Kasumi-1 (cell line): Measurements from ENCODE around the gene B3GAT1.

Experiments used
- DNase-seq, 2 experiments: peaks; one replicate each; lab custom pipeline; 2025; lab: John Stamatoyannopoulos, UW

Gene B3GAT1

DNA sequence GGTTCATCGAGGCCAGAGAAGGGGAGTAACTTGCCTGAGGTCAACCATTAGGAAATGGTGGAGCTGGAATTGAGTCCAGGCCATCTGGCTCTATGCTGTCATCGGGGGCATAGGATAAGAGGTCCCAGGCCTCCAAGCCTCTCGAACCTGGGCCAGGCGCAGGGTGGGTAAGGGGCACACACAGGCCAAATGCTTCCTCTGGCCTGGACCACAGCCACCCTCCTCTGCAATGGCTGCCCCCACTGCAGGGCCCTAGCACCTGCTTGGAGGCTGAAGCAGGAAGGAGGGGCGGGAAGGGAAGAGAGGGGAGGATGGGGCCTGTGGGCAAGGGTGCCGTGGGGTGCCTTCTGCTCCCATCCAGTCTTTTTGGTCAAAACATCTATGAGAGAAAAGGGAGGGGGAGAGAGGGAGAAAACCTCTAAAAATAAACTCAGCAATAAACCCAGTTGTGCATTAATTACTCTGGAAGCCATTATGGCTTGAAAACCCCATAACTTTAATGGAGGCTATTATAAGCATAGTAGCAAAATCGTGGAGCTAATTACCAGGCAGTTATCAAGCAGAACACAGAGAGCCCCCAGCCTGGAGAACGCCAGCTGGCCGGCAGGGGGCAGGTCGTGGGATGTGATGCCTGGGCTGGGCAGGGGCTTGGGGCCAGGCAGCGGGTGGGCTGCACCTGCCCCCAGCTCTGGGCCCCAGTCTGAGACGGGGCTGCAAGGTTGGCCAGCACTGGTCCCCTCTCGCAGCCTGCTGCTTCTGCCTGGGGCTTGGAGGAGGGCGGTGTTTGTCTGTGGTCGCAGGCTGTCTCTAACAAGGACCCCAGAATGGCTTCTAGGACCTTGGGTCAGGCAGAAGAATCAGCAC lies 21.1 kb downstream of the B3GAT1 start:
- no peak for DNase-seq

DNA sequence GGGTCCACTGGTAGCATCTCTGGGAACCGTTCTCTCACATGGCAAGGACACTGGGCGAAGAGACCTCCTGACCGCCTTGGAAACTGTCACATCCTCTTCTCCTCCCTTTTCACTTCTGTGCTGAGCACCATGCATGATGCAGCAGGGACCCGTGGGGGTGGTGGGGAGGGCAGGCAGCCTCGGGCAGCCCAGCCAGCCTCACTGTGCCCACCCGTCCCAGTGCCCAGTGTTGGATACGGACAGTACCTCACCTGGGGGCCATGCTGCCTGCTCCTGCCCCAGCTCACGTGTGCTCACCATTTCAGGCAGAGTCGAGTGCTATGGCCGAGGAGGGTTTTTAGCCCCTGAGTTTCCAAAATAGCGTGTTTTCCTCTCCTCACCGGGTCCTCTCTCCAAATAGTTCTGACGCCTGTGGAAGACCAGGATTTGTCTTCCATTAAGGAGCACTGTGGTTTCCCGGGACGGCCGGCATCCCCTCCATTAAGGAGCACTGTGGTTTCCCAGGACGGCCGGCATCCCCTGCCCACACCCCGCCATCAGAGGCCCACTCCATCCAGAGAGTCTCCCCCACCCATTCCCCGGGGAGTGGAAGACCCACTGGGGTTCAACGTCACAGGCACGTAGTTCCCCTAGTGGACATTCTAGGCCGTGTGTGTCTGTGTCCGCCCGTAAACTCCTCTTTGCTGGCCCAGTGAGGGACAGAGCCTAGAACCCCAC lies 22.4 kb downstream of the B3GAT1 start:
- no peak for DNase-seq

DNA sequence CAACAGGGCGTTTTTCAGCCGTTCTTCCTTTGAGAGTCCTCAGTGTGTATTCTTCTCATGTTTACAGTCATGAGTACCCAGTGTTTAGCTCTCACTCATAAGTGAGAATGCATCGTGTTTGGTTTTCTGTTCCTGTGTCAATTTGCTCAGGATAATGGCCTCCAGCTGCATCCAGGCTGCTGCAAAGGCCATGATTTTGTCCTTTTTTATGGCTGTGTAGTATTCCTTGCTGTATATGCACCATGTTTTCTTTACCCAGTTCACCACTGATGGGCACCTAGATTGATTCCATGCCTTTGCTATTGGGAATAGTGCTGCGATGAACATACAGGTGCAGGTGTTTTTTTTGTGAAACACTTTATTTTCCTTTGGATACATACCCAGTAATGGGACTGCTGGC lies 23.5 kb downstream of the B3GAT1 start:
- DNase-seq: no peak

DNA sequence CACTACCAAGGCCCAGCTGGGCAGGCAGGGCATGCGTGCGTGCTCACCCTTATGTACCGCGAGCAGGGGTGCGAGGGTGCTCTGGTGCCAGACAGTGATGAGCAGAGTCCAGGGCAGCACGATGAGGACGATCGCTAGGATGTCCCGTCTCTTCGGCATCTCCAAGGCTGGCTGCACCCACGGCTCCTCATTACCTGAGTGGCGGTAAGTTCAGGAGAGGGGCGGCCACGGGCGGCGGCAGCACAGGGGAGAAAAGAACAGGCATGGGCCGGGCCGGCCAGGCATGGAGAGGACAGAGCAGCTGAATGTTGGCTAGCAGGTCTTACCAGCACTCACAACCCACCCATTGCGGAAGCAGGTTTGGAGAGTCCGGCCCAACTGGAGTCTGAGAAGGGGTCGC lies 24.5 kb downstream of the B3GAT1 start:
- DNase-seq: no peak

DNA sequence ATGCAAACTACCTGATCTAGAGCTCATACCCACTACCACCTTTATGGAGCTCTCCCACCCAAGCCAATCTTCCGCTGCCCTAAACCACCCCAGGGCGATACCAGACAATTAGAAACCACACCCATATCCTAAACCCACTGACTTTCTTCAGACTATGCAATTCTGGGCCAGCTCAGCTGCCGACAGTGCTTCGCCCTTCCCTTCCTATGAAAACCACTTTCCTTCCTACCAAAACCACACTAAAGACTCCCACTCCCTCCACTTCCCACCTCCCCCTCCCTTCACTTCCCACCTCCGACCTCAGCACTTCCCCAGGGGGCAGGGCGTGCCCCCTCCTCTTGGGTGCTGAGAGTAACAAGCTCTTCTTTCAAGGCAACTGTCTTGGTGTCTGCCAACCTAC lies 25.1 kb downstream of the B3GAT1 start:
- DNase-seq: peak; percentile 10 to 23

DNA sequence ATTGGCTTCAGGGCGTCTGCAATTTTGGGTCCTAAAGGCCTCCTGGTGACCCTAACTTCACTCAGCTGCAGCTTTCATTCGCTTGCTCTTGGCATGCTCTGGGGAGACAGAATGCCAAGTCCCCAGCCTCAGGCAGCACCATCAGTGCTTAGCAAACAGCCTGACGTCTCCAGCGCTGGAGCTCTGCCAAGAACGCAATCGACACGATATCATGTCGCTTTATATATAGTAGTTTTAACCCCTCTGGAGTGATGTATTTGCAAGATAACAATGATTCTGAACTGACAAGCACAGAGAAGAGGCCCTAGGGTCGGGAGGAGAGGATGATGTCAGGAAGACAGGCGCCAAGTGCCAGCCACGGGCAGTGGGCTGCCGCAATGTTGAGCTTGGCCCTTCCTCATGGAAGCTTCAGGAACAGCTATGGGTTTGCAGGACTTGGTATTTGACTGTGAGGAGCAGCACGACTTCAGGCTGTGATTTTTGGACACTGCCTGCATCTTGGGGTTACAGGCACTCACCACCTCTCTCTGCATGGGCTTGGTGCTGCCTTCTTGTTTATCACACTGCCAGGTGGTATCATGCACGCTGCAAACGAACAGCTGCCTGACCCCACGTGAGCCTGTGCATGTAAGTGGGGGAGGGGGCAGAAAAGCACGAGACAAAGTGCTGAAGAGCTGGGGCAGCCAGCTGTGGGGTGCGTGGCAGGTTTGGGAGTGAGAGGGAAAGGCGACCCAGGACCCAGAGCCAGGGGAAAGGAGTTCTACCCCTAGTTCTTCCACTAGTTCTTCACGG lies 26.1 kb downstream of the B3GAT1 start:
- DNase-seq: no peak

DNA sequence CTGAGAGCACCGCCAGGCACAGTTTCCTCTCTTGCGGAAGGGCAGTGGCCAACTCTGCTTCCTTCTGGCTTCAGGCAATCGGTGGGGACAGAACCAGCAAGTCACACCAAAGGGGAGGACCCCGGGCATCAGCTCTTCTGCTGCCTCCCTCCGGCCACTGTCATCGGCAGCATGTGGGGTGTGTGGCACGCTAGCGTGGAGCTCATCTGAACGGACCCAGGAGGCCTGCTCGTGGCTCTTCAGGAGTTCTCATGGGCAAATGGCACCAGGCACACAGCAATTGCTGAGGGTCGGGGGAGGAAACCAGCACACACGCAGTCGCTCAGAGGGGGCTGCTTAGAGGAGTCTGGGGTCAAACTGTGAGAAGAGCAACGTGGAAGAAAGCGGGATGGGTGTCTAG lies 26.9 kb downstream of the B3GAT1 start:
- no peak for DNase-seq

DNA sequence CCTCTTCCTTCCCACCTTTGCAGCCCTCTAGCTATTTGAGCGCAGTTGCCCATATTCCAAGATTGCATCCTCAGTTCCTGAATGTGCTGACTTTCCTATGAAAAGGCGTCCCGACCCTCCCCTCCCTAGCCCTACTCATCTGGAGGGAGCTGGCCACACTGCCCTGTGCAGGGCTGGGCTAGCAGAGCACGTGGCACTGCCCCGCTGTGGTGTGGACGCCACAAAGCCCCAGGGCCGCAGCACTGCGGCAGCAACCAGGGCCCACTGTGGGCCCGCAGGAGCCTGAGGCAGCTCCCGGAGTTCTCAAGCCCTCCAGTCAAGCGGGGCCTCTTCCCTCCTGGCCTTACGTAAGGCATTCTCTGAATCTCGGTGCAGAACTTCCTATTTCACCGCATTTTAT lies 27.6 kb downstream of the B3GAT1 start:
- no peak for DNase-seq

DNA sequence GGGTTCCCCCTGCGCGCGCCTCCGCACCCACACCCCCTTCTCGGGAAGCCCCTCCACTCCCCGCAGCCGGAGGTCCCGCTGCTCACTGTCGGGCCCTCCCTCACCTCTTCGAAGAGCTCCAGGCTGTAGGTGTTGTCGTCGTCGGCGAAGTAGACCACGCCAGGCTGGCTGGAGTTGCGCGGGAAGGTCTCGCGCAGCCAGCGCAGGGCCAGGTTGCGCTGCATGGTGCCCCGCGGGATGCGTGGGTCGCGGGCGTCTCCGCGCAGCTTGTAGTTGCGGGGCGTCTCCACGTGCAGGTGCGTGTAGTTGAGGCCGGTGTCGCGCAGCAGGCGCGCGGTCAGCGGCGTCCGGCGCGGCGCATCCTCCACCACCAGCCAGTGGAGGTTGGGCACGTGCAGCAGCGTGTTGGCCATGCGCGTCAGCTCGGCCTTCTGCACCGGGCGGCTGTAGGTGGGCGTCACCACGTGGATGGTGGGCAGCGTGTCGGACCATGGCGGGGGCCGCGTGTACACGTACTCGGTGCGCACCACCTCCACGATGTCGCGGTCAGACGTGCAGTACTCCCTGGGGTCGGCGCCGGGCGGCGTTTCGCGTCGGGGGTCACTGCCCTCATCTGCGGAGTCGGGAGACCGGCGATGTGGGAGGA lies 28.3 kb downstream of the B3GAT1 start:
- no peak for DNase-seq

DNA sequence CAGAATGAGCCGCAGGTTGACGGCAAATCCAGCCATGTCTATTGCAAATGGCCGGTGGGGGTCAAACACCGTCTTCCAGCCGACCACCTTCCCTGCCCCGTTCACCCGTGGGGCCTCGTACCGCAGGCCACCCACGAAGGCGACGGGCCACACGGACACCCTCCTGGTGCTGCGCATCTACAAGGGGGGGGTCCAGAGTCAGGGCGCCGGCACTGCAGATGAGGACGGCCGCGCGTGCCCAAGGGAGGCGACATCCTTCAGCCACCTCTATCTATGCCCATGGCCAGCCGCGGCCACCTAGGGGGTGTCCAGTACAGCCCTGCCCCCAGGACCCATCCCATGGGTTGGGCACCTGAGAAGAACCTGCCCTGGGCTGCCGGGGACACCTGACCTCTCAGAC lies 29.2 kb downstream of the B3GAT1 start:
- DNase-seq: no peak

DNA sequence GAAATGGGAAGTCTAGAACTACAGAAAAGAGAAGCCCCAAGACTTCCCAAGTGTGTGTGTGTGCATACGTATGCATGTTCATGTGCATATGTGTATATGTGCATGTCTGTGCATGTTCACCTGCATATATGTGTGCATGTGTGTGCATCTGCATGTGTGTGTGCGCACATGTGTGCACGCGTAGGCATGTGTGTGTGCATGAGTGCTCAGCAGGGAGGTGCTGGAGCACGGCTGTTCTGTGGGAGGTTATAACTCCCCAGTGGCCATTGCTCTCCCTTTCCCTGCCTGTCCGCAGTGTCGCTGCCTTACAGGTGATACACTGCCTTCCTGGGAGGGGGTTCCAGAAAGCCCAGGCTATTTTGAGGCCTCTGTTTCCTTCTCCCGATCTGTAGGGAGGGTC lies 29.8 kb downstream of the B3GAT1 start:
- no peak for DNase-seq

DNA sequence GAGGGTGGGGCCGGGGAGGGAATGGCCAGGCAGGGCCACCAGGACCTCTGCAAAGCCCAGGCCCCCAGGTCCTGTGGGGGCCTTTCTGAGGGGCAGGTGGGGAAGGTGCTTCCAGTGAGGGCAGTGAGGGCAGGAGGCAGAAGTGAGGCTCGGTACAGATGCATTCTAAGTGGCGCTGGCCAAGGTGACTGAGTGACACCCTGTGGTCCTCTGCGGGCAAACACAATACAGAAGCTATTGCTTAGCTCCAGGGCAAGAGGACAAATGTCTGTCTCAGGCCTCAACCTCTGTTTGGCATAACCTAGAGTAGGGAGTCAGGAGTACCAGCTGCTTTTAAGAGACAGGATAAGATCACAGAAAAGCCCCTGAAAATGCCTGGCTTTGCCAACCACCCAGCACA lies 31.3 kb downstream of the B3GAT1 start:
- no peak for DNase-seq

DNA sequence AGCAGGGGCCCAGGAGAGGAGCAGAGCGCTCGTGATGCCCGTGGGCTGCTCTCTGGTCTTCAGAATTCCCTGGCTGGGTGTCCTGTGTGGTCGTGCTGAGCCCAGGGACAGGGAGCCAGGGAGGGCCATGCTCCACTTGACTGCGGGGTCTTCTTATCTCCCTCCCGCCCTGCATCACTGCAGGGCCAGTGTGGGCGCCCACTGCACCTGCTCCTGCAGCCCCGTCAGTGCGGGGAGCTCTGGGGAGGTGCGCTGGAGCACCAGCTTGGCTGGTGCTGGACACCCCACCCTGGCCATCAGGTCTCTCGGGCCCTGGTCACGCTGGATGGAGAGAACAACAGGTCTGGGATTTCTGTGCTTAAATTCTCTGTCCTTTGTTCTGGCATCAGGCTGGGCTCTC lies 31.8 kb downstream of the B3GAT1 start:
- DNase-seq: no peak

DNA sequence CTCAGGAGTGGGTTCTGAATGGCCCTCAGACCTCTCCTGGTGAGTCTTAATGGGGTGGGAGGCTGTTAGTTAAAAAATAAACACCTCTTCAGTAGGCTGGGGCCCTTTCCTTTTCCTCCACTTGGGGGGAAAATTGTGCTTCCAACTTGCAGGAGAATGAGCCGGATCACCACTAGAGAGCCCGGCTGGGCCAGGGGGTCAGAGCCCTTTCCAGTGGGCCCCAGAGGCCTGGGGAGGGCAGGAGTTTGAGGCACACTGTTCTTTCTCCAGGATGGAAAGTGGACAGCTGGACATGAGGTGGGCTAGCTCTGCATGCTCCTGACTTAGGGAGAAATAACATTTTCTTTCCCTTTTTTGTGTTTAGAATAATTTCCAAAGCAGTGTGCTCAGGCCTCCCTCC lies 32.8 kb downstream of the B3GAT1 start:
- DNase-seq: no peak

DNA sequence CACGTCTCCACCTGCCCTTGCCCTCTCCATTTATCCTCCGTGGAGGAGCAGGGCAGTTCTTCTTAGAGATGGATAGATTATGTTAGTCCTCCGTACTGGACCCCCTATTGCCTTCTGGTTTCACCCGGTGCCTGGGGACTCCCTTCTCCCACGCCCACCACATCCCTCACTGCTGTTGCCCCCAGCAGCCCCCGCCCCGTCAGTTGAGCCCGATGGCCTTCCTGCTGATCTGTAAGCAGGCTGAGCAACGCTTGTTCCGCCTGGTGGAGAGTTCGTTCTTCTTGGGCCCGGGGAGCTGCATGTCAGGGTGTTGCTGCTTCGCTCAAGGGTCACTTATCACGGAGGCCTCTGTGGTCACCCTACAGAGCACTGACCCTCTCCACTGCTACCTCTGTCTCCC lies 34.2 kb downstream of the B3GAT1 start:
- no peak for DNase-seq

DNA sequence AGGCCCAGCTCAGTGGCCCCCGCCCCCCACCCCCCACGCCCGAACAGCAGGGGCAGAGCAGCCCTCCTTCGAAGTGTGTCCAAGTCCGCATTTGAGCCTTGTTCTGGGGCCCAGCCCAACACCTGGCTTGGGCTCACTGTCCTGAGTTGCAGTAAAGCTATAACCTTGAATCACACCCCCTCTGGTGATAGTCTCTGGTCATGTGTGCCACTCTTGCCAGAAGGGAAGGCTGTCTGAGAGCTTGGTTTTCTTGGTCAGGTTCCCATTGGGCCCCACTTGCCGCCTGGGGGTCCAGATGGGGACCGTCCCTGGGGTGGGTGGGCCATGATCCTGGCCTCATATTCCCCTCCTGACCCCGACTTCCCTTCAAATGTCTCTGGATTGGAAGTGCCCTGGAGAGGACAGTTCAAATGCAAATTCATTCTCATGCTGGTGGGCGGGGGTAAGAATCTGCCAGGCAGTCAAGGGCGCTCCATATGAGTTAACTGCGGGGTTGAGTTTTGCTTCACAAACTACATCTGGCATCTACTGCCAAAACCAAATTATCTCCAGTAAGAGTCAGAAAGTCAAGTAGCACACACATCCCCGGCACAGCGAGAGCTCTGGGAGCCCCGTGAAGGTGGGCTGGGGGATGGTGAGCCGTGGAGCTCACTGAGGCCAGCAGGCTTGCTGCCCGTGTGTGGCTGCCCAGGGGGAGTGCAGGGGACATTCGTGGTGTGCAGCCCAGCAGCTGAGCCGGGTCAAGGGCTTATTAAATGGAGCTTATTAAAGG lies 35.7 kb downstream of the B3GAT1 start:
- no peak for DNase-seq

DNA sequence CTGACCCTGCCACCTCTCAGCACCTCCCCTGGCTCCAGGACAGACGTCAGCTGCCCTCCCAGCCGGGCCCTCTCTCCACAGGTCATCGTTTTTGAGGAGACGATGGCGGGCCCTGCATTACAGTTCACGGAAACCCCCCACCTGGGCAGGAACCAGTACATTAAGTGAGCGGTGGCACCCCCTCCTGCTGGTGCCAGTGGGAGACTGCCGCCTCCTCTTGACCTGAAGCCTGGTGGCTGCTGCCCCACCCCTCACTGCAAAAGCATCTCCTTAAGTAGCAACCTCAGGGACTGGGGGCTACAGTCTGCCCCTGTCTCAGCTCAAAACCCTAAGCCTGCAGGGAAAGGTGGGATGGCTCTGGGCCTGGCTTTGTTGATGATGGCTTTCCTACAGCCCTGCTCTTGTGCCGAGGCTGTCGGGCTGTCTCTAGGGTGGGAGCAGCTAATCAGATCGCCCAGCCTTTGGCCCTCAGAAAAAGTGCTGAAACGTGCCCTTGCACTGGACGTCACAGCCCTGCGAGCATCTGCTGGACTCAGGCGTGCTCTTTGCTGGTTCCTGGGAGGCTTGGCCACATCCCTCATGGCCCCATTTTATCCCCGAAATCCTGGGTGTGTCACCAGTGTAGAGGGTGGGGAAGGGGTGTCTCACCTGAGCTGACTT lies 37.0 kb downstream of the B3GAT1 start:
- no peak for DNase-seq

DNA sequence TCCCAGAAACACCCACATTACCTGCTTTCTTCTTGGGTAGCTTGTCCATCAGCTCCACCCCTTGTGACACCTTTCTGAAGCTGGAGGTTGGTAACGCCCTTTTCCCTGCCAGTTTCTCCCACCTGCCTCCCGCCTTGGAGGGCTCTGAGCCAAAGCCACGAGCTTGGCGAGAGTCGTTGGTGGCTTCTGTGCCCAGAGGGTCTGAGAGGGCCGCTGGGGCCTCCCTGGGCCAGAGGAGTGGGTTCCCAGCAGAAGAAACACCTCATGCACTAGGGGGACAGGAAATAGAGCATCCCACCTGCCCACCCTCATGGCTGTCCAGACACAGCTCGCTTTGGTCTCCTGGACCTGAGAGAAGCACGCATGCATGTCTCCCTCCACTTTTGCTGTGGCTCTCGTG lies 37.9 kb downstream of the B3GAT1 start:
- no peak for DNase-seq

DNA sequence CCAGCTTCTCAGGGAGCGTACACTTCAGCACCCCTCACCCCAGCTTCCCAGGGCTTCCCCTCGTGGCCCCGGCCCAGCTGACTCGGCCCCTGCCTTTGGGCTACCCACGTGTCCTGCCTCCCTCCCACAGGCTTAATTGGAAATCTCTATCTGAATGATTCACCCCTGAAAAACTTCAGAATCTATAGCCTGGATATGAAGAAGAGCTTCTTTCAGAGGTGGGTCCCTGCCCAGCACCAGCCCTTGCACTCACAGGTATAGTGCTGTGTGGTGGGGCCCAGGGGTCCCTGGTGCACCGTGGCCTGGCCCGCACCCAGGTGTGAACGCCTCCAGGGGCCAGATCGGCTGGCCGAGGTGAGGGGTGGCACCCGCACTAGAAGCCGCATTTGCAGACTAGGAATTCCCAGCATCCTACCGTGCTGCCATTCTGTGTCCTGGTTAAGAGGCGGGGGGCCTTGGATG lies 38.4 kb downstream of the B3GAT1 start:
- no peak for DNase-seq

DNA sequence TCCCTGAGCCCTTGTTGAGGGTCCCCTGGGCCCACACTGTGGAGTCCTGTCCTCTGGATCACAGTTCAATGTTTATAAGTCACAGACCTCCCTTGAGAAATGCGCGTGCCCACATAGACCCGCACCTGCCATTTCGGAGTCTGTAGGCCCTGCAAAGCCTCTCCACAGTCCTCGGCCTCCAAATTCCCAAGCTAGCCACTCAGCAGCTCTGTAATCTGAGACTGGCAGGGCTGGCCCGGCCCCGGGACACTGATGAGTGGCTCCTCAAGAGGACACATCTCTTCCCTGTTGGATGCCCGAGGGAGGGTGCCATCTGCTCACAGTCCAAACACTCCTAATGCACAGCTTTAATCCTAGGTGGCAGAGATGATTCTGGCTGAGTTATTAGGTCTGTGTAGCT lies 39.1 kb downstream of the B3GAT1 start:
- no peak for DNase-seq

DNA sequence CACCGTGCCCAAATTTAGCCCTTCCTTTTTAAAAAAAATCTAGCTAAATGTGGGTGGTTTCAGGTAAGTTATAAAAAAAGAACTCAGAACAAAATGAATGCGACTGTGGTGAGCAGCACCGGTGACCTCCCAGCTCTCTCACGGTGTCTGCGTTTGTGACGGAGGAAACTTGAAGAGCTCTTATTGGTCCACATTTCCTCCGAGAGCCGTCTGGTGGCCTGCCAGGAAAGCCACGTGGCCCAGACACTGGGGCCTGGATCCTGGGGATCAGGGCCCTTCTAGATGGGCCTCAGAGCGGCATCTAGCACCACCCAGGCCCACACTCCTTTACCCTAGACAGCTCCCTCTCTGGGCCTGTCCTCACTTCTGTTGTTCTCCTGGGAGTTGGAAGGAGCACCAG lies 39.5 kb downstream of the B3GAT1 start:
- no peak for DNase-seq
